M059J (cell line): Measurements from ENCODE around the gene TIMM17A. TPM values are rescaled to one million over a fixed set of nuclear protein-coding genes. Genes with fewer than 3 reads are reported as not detected.

ENCODE experiments used
- DNase-seq: peaks from one replicate; pipeline ENCODE4 v3.0.0-alpha.2; 2012; ENCODE audit warnings: low read depth
- total RNA-seq: library from RNA; depleted of rRNA; stranded (reverse); fragments of >200 nt; shearing (Covaris generic); gene quantifications from 2 replicates; pipeline ENCODE4 v1.2.3, GENCODE V29; 2014

Gene TIMM17A
- total RNA-seq, 1 experiment from 2014 or later = 113 TPM

- DNase-seq = peak; percentile 89
Measured at GRCh38 chr1:201982623-201983379, 27.5 kb downstream of the TIMM17A start, which contains the start of gene RNPEP. RNPEP (plus strand) TSS chr1:201982648; CDS start chr1:201982667, 19 bp downstream.

GRCh38 chr1:201983380-201983805 is 28.1 kb downstream of the TIMM17A start:
- no peak for DNase-seq

- DNase-seq = no peak
Measured at GRCh38 chr1:201984446-201984845, 29.1 kb downstream of the TIMM17A start.

GRCh38 chr1:201985355-201985754 is 30.1 kb downstream of the TIMM17A start:
- no peak for DNase-seq

- no peak for DNase-seq
Measured at GRCh38 chr1:201988601-201989000, 33.3 kb downstream of the TIMM17A start.

GRCh38 chr1:201989354-201990128 is 34.2 kb downstream of the TIMM17A start:
- DNase-seq = no peak

- DNase-seq = no peak
Measured at GRCh38 chr1:201990427-201990826, 35.1 kb downstream of the TIMM17A start.

GRCh38 chr1:201999625-202000238 is 44.4 kb downstream of the TIMM17A start:
- peak; percentile 54 for DNase-seq

GRCh38 chr1:202002507-202002906 is 47.2 kb downstream of the TIMM17A start:
- peak; percentile 24 for DNase-seq

GRCh38 chr1:202004711-202005110 is 49.4 kb downstream of the TIMM17A start:
- DNase-seq = no peak

- DNase-seq = peak; percentile 30
Measured at GRCh38 chr1:202005958-202006357, 50.7 kb downstream of the TIMM17A start.

GRCh38 chr1:202007304-202007703 is 52.0 kb downstream of the TIMM17A start:
- DNase-seq = no peak

GRCh38 chr1:202007805-202008489 is 52.6 kb downstream of the TIMM17A start:
- DNase-seq = peak; percentile 78

- peak; percentile 81 for DNase-seq
Measured at GRCh38 chr1:202009326-202010179, 54.2 kb downstream of the TIMM17A start.

- DNase-seq = peak; percentile 55
Measured at GRCh38 chr1:202010180-202011015, 55.1 kb downstream of the TIMM17A start, which contains the start of gene ELF3. ELF3 (plus strand) TSS chr1:202010587; CDS start chr1:202011137, 550 bp downstream.

- DNase-seq = no peak
Measured at GRCh38 chr1:202011994-202012393, 56.7 kb downstream of the TIMM17A start.

GRCh38 chr1:202012544-202013478 is 57.5 kb downstream of the TIMM17A start:
- no peak for DNase-seq

- DNase-seq = no peak
Measured at GRCh38 chr1:202013603-202014002, 58.3 kb downstream of the TIMM17A start.

- no peak for DNase-seq
Measured at GRCh38 chr1:202014060-202014459, 58.8 kb downstream of the TIMM17A start.
